Measurements from ENCODE around the gene KRT6B. TPM values are rescaled to one million over a fixed set of nuclear protein-coding genes. Genes with fewer than 3 reads are reported as not detected.

KRT6B gene
- total and polyA plus RNA-seq, 2 experiments from 2014 or later: not detected

GRCh38 chr12:52499806-52500560 is 48.0 kb upstream of the KRT6B start (continued):
- TF ChIP-seq REST (IDR thresholded peaks at IDR 0.05; ENCODE audit: unreplicated experiment): no peak
- no peak for TF ChIP-seq EZH2phosphoT487 (IDR thresholded peaks at IDR 0.05; ENCODE audit: unreplicated experiment)
- no peak for TF ChIP-seq CREB1 (CRISPR knock-in tag; IDR thresholded peaks at IDR 0.05; ENCODE audit: low read depth)

- Histone ChIP-seq H3K4me3 (no peak overlapping the region), H2AFZ (no peak overlapping the region), H3K36me3 (ENCODE audit: insufficient read depth) (no peaks in the 10 kb centered on the region), H4K20me1 (replicated peaks; ENCODE audit: insufficient read depth) (no peaks in the 10 kb centered on the region), H3F3A (replicated peaks; ENCODE audit: low read depth) (no peaks in the 10 kb centered on the region), H3K9me2 (ENCODE audit: insufficient read depth) (peaks cover 4% of the 10 kb centered on the region; the same call in 1 of the 2 replicates), H3K4me2 (no peak overlapping the region), H3K79me2 (replicated peaks; ENCODE audit: insufficient read depth) (no peaks in the 10 kb centered on the region), H3K27ac (ENCODE audit: low read depth) (no peak overlapping the region), H3K27me3 (ENCODE audit: insufficient read depth) (no peaks in the 10 kb centered on the region), H3K4me1 (ENCODE audit: insufficient read depth) (peaks cover 19% of the 10 kb centered on the region)
- Mint-ChIP-seq H3K36me3 (ENCODE audit: low read depth) (no peaks in the 10 kb centered on the region), H3K27ac (no peak overlapping the region), H3K4me1 (peaks cover 26% of the 10 kb centered on the region), H3K4me3 (no peak overlapping the region), H3K27me3 (ENCODE audit: insufficient read depth, low read depth, poor library complexity) (peaks cover 15% of the 10 kb centered on the region), H3K9me3 (no peaks in the 10 kb centered on the region)
- ATAC-seq (no peak), DNase-seq (ENCODE audit: low spot score) (no peak)
- TF ChIP-seq POLR2AphosphoS5 (IDR thresholded peaks at IDR 0.05; ENCODE audit: low read depth): no peak
- TF ChIP-seq CTCF (conservative IDR thresholded peaks at IDR 0.05; ENCODE audit: low read depth in 2 of 2): no peak
- TF ChIP-seq STAT1 (IDR thresholded peaks at IDR 0.05; ENCODE audit: unreplicated experiment): no peak
- TF ChIP-seq ZNF462 (CRISPR knock-in tag; IDR thresholded peaks at IDR 0.05): no peak
- TF ChIP-seq JUNB (IDR thresholded peaks at IDR 0.05; ENCODE audit: unreplicated experiment): no peak
- TF ChIP-seq EZH2phosphoT487 (IDR thresholded peaks at IDR 0.05; ENCODE audit: unreplicated experiment): no peak
- no peak for TF ChIP-seq REST (IDR thresholded peaks at IDR 0.05; ENCODE audit: unreplicated experiment)
- TF ChIP-seq NANOG (IDR thresholded peaks at IDR 0.05; ENCODE audit: borderline replicate concordance): no peak
Observed at GRCh38 chr12:52498946-52499345, 47.0 kb upstream of the KRT6B start.
